NCI-H345 treated with DMSO at 0.1 percent for 48 hours (cell line): ENCODE measurements around the gene KDM5B.
A peak's percentile ranks its signal among the peaks of the same experiment; 100 is the strongest.
"Not testable (repeated sequence)": the region's sequence is repeated elsewhere in the genome, so short reads cannot be mapped to it uniquely, and the experiment has no call there.

ENCODE experiments used
- DNase-seq: peaks from one replicate; lab custom pipeline; 2025; ENCODE audit not compliant: unreplicated experiment; lab: John Stamatoyannopoulos, UW

The KDM5B gene

DNA sequence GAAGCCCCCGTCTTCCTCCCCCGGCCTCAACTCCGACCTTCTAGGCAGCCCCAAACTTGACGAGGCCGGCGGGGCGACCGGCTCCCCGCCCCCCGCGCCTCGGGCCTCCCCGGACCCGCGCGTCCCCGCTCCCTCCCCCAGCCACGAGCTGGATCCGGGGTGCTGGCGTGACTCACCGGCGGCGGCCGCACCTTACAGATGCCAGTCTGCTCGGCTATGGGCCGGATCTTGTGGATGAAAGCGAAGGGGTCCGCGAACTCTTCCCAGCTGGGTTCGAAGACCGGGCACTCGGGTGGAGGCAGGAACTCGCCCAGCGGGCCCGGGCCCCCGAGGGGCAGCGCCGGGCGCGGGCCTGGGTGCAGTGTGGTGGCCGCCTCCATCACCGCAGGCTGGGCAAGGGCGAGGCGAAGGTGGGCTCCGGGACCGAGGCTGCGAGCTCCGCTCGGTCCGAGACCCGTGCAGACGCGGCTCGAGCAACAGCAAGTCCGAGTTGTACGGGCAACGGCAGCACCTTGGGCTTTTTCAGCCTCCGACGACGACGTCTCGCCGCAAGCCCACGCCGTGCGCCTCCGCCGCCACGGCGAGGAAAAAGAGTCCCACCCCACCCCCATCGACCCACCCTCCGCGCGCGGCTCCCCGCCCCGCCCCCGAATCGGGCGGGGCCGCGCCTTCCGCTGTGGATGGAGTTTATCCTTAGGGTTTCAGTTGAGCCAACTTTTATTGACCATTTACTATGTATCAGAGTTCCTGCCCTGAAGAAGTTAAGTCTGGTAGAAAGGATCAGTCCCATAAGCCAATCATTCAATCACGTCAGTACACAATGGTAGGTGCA, at the start of gene KDM5B:
KDM5B (minus strand) TSS at position 496 of the 832 bp plus-strand sequence; CDS start at position 380, 116 bp downstream.
- DNase-seq = peak; percentile 45

DNA sequence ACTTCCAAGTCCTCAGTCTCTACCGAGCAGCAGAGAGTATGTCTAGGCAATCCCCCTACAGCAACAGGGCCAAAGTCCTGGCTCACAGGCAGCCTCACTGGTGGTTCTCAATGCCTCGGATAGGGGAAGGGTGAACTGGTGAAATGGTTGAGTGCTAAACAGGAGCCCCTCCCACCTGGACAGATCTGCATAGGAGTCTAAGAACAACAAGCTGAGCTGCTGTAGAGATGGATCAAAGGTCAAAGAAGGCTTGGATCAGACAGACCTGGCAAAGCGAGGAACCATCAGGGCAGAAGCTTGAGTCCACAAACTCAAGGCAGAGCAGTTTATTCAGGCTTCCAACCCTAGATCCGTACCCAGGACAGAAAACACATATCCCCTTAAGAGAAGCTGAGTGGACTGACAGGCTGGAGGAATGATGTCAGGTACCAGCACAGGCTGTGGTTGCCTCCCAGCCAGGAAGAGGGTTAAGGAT, 49.0 kb upstream of the KDM5B start:
- DNase-seq = no peak

DNA sequence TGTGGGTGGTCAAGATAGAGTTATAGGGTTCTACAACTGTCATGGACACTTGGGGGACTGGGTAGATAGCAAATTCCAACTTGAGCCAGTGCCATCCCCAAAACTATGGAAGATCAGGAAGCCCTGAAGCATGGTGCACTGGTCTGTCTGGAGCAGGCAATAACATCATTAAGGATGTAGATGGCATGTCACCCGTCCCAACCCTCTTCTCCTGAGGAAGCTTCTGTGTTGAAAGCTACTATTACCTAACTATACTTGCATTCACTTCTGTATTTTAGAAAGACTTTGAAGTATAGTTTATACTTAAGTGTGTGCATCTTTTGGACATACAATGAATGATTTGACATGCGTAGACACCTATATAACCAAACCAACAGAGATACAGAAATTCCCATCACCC, 47.8 kb upstream of the KDM5B start:
- DNase-seq = no peak

DNA sequence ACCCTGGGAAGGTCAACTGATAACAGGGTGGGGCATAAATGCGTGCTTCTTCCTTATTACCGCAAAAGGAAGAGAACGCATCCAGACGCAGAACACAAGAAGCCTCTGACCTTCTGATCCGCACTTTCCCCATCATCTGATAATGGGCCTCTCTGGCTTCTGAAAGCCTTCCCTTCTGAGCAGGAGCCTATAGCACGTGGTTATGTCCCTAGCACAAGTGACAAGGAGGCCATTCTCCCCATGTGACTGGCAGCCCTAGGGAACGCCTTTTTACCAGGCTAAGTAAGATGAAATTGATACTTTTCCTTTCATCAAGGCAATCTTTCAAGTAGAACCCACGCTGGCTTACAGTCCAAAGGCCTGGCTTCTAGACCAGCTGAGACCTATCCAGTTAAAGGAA, 46.6 kb upstream of the KDM5B start:
- no peak for DNase-seq

DNA sequence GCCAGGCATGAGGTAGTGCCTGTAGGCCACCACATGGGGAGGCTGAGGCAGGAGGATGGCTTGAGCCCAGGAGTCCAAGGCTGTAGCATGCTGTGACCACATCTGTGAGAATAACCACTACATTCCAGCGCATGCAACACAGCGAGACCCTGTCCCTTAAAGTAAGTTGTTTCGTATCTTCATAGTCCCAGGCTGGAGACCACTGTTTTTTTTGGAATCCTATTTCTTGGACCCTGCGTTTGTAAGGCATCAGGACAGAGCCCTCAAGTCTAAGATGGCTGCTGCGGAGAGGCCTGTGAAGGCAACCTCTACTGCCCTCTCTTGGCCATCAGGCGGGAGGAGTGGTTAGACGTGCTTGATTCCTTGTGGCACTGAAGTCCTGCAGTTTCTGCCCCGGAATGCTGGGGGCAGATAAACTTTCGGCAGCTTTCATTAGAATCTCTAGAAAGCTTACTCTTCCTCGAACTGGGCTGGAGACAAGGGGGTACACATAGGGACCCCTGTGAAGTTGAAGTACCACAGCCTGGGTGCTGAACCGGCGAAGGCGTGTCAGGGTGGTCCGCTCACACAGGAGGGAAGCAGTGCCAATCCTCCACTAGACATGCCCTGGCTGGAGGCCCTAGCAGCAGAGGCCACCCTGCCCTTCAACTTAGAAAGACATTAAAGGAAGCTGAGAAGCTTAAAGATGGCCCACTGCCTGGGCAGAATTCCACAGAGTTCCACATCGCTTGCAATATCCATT, 44.1 kb upstream of the KDM5B start:
- no peak for DNase-seq

DNA sequence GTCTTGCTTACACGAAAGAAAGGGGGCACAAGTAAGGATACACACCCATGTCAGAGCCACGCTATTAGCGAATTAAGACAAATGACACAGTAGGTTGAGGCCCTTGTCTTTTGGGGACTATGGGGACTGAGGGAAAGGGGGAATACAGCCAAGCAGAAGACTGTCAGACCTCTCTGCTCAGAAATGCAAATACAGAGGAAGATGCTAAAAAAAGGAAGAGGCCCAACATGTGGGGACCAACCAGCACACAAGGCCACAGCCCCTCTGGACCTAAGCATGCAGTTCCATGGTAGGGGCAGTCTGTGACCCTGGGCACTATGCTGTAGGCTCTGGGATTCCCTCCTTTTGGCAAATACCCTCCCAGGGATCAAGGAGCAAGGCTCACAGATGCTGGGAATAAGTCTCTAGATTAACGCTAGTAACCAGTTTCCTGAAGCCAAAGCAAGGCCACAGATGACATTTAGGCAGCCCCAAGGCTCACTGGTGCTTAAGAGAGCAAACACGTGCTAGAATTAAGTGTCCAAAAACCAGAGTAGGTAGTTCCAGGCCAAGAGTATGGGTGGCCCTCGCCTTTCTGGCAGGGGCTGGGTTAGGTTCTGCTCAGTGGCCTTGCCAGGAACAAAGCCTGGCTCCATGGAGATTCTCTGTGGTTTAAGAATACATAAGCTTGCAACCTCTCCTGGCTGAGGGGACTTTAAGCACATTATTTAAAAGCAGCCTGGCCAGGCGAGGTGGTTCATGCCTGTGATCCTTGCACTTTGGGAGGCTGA, 42.6 kb upstream of the KDM5B start:
- no peak for DNase-seq

DNA sequence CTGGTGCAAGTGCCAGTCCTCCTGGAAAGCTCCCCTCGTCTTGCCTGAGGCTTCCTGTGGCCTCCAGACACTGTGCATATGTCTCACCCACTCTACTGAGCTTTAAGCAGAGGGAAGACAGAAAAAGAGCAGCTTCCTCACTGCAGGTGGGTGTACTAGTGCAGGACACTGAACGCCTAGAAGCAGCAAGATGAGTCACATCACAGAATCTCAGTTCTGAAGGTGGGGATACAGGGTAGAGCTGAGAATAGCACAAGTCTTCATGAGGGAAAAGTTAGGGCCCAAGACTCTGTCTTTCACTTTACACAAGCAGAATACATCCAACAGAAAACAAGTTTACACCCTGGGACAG, 39.9 kb upstream of the KDM5B start:
- DNase-seq = no peak

DNA sequence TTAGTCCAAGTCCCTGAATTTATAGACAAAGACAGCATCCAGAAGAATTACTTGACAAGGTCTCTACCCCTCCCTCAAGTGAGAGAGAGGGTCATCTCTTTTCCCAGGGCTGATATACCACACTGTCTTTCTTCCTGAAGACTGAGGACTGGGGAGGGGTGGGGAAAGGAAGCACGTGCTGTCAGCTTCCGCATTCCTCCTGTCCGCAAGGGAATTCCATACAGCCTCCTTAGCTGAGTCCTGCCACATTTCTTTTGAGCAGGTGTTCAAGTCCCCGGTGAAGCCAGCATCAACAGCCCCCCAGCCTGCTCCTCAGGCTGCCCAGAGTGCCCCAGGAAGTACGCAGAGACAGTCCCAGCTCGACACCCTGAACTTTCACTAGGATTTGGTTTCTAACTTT, 36.7 kb upstream of the KDM5B start:
- no peak for DNase-seq

DNA sequence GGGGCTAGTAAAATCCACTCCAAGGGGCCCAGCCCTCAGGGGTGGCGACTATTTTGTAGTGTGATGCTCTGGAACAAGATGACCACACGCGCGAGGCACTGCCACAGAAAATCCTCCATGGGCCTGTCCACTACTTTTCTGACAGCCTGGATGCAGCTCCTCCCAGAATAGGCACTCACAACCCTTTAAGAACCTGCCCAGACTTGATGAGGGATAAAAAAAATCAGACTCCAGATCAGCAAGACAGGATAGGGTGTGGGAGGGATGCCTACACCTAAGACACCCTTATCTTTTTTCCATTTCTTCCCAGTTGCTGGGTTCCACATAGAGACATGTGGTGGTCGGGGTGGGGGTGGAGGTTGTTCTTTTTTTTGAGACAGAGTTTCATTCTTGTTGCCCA, 36.0 kb upstream of the KDM5B start:
- DNase-seq = no peak

DNA sequence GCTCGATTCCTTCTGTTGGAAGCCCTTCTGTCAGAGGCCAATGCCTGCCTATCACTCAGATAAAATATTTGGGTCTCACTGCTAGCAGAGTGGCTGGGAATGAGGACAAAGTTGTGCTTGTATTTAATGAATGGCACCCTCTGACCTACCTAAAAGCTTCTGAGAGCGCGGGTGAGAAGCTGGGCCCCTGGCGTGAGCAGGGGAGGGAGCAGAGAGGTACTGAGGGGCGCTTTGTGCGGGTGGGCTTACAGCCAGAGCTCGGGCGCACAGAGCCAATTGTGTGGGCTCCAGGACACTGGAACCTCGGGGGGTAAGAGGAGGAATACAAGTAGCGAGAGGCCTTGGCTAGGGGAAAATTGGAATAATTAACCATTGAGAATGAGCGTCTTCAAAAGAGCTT, 34.9 kb upstream of the KDM5B start:
- DNase-seq = no peak

DNA sequence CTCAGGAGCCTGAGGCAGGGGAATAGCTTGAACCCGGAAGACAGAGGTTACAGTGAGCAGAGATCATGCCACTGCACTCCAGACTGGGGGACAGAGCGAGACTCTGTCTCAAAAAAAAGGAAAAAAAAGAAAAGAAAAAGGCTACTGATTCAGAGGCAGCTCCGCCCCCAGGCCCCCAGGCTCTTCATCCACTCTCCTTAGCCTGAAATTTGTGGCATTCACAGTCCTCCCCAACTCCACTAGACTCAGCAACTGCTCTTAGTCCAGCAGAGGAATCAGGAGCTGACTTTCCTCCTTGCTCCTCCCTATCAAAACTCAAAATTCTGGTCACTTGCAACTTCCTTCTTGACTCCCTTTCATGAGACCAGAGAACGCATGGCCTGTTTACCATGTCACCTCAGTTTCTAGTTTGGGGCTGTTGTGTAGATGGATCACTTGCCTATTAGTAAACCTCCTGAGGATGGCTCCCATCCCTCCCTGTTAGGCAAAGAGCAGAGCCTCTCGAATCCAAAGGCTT, 29.6 kb upstream of the KDM5B start:
- no peak for DNase-seq

DNA sequence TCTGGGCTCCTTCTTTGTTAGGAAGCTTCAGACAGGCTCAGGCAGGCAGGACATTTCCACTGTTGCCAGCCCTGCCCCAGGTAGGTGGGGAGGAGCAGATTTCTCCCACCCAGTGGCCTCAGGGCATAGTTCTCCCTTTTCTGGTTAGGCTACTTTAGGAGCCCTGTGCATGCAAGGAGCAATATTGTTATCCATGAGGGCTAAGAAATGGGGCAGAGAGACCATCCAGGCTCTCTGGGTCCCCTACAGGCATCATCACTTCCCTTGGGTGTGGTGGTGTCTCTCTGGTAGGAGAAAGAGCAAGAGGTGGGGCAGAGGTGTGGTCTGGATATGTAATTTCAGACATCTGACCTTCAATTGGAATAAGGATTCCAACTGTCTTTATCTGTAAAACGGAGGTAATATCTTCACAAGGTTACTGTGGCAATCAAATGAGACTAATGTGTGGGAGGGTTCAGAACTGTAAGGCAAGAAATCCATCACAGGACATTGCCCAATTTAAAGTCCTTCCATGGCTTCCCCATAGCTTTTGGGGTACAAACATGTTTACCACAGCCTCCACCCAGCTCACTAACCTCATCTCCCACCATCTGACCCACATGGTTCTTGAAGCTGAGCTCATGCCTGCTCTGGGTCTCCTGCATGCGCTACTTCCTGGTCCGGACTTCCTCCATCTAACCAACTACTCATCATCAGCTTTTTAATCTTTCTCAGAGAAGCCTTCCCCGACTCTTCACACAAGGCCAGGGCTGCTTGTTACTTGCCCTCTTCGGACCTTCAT, 28.6 kb upstream of the KDM5B start:
- no peak for DNase-seq

DNA sequence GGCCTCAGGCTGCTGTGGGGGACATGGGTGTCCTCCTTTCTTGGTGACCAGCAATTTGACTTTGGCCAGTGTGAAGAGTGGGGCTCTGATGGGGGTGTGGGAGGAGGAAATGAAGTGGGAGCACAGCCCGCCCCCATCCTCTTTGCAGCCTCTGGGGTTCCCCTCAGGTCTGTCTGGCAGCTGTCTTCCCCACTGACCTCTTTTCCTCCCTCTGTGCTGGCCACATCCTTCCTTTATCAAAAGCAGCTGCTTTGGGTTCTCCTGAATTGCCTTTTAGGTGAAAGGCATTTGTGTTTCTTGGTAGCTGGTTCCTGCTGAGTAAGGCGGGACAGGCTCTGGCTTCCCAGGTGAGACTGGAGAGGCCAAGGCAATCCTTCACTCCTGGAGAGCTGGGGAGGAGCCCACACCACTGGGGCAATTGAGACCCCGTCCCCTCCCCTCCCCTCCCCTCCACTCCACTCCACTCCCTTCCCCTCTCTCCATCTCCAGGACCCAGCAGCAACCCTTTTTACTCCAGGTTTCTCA, 27.4 kb upstream of the KDM5B start:
- no peak for DNase-seq

DNA sequence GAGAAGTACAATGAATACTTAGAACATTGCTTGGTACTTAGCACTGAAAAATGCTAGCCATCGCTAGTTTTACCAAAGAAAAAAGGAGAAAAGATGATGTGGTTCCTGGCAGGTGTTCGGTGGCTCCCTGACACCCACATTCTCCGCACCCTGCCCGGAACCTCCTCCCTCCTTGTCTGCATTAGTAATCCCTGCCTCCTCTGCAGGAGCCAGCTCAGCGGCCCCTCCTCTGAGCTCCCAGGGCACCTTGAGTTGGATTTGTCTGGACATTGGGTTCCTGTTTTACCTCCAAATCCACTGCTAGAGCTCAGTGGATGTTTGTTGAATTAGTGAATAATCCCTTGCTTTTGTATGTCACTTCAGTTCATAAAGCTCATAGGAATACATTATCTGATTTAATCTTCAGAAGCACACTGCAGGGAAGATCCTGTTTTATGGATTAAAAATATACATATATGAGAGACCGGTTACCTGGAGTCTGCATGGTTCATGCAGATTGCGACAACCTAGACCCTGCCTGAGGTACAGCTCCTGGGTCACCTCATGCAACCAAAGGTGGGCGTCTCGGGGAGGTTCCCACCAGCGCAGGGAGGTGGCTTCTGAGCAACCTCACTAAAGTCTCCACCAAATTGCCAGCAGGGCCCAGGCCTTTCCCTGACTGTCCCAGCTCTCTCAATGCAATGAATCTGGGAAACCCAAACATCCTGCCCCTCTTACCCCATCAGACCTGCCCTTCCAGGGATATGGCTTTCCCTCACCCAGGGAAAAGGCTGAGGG, 26.7 kb upstream of the KDM5B start:
- DNase-seq = no peak

DNA sequence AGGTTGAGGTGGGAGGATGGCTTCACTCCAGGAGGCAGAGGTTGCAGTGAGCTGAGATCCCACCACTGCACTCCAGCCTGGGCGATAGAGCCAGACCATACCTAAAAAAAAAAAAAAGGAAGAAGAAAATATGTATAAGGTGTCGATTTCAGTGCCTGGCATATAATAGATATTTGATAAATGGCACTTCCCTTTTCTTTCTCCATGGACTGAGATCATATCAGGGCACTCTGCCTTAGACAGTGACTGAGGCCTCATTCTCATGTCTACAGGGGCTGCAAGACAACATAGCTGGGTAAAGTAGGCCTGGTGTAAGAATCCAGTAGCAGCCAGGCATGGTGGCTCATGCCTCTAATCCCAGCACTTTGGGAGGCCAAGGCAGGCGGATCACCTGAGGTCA, 23.7 kb upstream of the KDM5B start:
- DNase-seq = no peak

DNA sequence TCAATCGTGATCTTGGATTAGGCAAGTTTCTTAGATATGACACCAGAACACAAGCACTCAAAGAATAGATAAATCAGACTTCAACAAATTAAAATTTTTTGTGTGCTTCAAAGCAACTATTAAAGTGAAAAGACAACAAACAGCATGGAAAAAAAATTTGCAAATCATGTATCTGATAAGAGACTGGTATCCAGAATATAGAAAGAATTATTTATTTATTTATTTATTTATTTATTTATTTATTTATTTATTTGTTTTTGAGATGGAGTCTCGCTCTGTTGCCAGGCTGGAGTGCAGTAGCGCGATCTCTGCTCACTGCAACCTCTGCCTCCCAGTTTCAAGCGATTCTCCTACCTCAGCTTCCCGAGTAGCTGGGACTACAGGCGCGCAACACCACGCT, 21.0 kb upstream of the KDM5B start:
- not testable (repeated sequence) for DNase-seq

DNA sequence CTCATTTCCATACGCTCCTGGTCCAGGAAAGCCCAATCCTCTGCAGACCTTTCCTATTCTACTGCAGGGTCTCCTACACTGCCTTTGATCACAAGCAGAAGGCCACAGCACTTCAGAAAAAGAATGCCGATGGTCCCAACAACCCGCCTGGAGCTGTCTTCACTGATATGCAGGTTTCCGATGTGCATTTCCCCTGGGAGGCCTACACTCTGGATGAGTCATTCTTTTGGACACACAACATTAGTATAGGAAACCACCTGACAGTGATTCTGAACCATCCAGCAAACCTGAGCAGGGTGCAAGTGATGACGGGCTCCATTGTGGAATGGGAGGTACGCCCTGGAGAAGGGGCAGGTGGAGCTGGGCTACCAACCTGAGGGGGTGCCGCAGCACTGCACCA, 17.5 kb upstream of the KDM5B start:
- no peak for DNase-seq

DNA sequence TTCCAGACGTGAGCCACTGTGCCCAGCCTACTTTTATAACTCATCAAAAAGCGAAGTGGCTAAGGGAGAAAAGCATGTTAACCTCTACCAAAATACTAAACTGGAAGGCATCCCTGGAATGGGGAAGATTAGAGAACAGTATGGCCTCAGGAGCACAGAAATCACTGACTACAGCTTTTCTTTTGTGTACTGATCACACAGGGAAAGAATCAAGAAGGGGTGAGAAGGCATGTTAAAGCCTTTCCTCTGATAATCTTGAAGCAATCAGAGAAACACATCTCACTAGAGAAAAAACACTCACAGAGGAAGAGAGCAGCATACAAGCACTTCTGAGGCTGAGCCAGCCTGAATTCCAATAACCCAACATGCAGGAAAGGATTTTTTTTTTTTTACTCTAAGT, 13.2 kb upstream of the KDM5B start:
- no peak for DNase-seq

DNA sequence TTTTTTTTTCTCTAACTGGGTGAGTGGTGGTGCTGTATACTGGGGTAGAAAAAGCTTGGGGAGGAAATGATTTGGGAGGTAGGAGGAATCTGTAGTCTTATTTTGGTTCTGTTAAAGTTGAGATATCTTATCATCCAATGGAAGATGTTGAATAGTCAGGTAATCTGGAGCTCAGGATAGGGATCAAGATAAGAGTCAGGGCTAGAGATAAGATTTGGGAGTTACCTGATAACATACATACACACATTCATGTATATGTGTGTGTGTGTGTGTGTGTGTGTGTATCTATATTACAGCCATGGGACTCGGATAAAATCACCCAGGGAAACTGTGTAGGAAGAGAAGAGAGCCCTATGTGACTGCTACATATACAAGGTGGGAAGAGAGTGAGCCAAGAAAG, 10.6 kb upstream of the KDM5B start:
- no peak for DNase-seq

DNA sequence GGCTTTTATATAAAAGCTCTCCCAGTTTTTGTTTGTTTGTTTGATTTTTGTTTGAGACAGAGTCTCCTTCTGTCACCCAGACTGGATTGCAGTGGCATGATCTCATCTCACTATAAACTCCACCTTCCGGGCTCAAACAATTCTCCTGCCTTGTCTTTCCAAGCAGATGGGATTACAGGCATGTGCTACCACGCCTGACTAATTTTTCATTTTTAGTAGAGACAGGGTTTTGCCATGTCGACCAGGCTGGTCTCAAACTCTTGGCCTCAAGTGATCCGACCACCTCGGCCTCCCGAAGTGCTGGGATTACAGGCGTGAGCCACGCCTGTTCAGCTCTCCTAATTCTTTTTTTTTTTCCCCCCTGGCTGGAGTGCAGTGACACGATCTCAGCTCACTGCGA, 6.9 kb upstream of the KDM5B start:
- no peak for DNase-seq
